GM18519 (cell line): ENCODE measurements around the gene LSM5.
"Not testable (repeated sequence)": the region's sequence is repeated elsewhere in the genome, so short reads cannot be mapped to it uniquely, and the experiment has no call there.

Experiments used
- ATAC-seq: cut with Tn5 transposase; IDR thresholded peaks from one replicate; pipeline ENCODE4 v1.9.1; 2021; ENCODE audit warnings: mild to moderate bottlenecking, moderate library complexity; ENCODE audit not compliant: unreplicated experiment, low FRiP score

Gene LSM5

DNA sequence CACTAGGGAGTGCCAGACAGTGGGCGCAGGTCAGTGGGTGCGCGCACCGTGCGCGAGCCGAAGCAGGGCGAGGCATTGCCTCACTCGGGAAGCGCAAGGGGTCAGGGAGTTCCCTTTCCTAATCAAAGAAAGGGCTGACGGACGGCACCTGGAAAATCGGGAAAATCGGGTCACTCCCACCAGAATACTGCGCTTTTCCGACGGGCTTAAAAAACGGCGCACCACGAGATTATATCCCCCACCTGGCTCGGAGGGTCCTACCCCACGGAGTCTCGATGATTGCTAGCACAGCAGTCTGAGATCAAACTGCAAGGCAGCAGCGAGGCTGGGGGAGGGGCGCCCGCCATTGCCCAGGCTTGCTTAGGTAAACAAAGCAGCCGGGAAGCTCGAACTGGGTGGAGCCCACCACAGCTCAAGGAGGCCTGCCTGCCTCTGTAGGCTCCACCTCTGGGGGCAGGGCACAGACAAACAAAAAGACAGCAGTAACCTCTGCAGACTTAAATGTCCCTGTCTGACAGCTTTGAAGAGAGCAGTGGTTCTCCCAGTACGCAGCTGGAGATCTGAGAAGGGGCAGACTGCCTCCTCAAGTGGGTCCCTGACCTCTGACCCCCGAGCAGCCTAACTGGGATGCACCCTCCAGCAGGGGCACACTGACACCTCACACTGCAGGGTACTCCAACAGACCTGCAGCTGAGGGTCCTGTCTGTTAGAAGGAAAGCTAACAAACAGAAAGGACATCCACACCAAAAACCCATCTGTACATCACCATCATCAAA is 25.4 kb downstream of the LSM5 start:
- ATAC-seq, result not testable (repeated sequence)

- no peak for ATAC-seq
Observed at GRCh38 chr7:32462977-32463376, 27.2 kb downstream of the LSM5 start.

DNA sequence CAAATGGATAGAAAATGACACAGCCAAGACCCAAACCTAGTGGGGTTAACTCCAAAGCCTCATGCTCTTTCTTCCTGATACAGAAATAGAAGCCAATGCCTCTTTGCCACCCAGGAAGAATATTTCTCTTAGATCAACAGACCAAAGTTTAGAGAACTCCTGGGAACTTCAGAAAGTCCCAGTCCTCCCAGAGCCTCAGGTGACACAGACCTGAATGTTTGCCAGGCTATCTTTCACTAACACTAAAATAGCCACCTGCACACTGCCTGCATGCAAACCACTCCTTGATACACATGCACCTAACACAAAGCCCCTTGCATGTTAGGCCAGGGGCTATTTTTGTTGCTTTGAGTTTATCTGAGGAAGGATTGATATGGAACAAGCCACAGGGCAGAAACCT is 27.7 kb downstream of the LSM5 start:
- ATAC-seq, result no peak

DNA sequence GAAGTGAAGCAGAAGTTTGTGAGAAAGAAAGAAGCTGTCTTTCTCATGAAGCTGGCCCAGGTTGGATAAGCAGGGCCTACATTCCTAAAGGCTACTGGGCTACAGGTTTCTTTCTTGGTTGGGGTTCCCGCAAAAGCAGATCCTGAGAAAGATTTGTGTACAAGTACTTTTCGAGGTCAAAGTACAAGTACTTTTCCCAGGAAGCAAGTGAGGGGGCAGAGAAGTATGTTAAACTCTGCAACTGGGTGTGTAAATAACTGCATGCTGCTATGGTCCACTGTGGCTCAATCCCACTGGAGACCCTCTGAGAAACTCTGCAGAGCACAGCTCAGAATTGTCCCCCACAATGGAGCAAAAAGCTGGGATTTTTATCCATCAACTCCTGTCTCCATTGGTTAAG is 28.7 kb downstream of the LSM5 start:
- ATAC-seq, result no peak

- ATAC-seq, result no peak
Observed at GRCh38 chr7:32459788-32460187, 30.4 kb downstream of the LSM5 start.

GRCh38 chr7:32458025-32458424 is 32.2 kb downstream of the LSM5 start:
- ATAC-seq, result no peak

DNA sequence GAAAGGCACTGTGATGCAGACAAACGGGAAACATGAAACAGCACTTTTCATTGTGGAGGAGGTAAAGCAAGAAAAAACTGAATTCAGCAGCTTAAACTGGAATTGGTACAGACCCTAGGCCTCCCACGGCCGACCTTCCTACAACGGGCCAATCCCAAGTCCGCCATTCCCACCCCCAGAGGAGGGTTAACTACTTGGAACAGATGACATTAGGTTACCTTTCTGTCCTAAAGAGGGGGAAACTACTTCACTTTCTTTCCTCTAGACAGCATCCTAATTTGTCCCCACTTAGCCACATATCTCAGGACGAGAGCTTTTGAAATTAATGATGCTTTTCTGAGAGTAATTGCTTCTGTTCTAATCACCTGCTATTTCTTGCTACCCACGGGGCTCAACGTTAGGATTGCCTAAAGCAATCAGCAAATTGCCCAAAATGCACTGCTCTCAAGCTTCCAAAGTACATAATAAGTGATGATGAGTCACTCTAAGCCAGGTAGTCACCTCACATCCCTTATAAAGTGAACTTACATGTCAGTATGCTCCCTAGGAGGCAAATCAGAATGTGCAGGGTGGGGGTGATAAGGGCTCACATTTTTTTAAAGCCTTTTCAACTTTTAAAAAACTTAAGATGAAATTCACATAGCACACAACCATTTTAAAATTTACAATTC is 36.7 kb downstream of the LSM5 start:
- ATAC-seq, result no peak

GRCh38 chr7:32447218-32447617 is 43.0 kb downstream of the LSM5 start:
- ATAC-seq, result no peak

GRCh38 chr7:32436146-32436928 is 53.8 kb downstream of the LSM5 start:
- ATAC-seq, result no peak
